Measurements from ENCODE around the gene TGFBR3.

Gene TGFBR3

GRCh38 chr1:91799159-91799558, 86.8 kb downstream of the TGFBR3 start:
- no peak for DNase-seq (ENCODE audit: low read depth)

GRCh38 chr1:91798740-91799139, 87.2 kb downstream of the TGFBR3 start:
- no peak for DNase-seq (ENCODE audit: low read depth)

- DNase-seq (ENCODE audit: low read depth): no peak
Observed at GRCh38 chr1:91798241-91798648, 87.7 kb downstream of the TGFBR3 start.

- no peak for DNase-seq (ENCODE audit: low read depth)
Observed at GRCh38 chr1:91797164-91797563, 88.8 kb downstream of the TGFBR3 start.

- no peak for DNase-seq (ENCODE audit: low read depth)
Observed at GRCh38 chr1:91796390-91796654, 89.6 kb downstream of the TGFBR3 start.

DNA sequence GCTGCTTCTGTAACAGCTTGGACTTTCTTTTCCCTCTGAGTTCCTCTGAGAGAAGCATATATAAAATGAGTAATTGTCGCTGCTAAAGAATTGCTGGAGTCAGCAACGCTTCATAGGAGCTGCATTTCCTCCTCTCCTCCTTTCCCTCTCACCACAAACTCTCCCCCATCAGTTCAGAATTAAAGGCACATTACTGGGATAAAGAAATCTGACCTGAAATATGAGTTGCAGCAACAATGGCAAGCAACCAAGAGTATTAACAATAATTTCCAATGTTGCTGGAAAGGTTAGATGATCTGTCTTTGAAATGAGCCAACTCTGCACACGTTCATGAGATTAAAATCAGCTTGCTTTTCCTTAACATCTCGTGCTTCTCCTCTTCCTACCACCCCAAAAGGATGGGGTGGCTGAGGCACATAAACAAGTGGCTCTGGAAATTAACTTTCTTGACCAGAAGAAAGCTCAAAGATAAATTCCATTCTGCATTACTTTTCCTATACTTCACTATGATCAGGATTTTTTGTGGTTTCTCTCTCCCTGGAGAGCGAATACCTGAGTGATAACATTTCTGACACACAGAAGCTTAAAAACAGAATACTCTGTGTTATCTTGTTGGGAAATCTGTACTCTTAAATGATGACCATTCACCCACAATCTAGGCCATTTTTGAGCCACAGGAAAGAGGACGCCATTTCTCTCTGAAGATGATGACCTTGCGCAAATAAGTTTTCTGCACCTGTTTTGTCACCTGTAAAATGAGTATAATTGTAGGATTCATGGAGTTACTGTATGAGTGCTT, 90.2 kb downstream of the TGFBR3 start:
- no peak for DNase-seq (ENCODE audit: low read depth)

- DNase-seq (ENCODE audit: low read depth): no peak
Observed at GRCh38 chr1:91793877-91794276, 92.1 kb downstream of the TGFBR3 start.

GRCh38 chr1:91793189-91793588, 92.8 kb downstream of the TGFBR3 start:
- DNase-seq (ENCODE audit: low read depth): no peak

DNA sequence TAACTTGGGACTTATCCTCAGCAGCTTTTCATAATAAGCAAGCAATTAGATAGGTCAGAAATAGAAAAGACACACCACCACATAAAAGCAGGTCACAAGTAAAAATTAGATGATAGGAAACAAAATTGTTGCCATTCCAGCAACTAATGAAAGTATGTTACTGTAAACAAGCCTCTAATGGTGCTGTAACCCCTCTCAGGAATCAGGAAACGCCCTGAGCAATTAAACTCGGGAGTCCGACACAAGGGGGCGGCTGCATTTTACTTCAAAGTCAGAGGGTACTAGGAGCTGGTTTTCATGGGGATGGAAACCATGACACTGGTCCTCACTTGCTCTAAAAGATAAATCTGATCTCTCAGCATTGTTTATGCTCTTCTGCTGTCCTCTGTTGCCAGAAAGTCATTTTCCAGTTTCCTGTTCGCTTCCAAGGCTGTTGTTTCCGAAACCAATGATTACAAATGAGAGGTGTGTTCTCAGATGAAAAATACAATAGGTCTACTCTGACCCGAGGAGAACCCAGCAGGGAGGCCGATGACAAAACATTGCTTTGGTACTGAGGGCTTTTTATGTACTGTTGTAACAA, 93.4 kb downstream of the TGFBR3 start:
- no peak for DNase-seq (ENCODE audit: low read depth)

GRCh38 chr1:91791691-91792488, 94.1 kb downstream of the TGFBR3 start:
- DNase-seq (ENCODE audit: low read depth): no peak

DNA sequence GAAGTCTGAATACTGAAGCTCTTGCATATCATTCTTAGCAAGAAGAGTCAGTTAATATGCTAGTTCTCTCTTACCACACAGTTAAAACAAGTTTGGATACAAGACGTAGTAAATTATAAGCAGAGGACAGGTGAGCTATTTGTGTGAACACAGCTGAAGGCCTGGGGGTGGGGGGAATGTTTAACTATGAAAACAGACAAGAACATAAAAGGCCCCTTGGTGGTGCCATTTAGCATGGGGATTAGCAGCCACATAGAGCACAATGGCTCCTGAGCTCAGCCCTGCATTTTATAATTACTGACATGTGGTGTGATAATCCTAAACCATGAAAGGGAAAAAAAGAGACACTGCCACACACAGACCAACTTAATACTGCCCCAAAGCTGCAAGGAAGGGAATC, 94.8 kb downstream of the TGFBR3 start:
- DNase-seq (ENCODE audit: low read depth): no peak

- no peak for DNase-seq (ENCODE audit: low read depth)
Observed at GRCh38 chr1:91790392-91790791, 95.6 kb downstream of the TGFBR3 start.

GRCh38 chr1:91789273-91789997, 96.5 kb downstream of the TGFBR3 start:
- DNase-seq (ENCODE audit: low read depth): no peak

- DNase-seq (ENCODE audit: low read depth): no peak
Observed at GRCh38 chr1:91787919-91788318, 98.0 kb downstream of the TGFBR3 start.

DNA sequence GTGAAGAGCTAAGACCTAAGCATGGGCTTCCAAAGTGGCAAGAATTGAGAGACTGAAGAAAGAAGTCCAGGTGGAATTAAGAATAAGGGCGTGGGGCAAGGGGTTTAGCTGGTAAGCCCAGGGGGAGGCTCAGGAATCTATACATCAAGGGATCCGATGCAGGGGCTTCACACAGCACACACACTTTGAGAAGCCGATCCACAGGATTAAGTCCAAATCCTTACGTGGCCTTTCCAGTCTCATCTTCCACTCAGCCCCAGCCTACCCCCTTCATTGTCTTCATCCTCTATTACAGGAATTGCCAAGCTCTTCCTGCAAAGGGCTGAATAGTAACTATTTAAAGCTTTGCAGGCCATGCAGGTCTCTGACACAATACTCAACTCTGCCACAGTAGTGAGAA, 101.3 kb downstream of the TGFBR3 start:
- DNase-seq (ENCODE audit: low read depth): no peak

DNA sequence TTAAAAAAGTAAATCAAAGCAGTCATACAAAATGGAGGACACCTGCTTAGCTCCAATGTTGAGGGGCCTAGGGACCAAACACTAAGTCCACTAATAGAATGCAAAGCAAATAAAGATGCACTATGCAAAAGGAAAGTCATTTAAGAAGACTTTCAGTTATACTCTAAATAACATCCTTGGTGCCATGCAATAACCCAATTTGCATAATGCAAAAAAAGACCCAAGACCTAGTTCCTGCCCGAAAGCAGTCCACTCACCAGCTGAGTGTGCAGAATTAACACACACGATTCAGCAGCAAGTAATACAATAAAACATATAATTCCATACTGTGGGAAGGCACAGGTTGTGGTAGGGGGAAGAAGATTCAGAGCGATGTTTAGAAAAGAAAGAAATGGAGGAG, 101.8 kb downstream of the TGFBR3 start:
- DNase-seq (ENCODE audit: low read depth): no peak

GRCh38 chr1:91783423-91784170, 102.4 kb downstream of the TGFBR3 start:
- DNase-seq (ENCODE audit: low read depth): no peak

- no peak for DNase-seq (ENCODE audit: low read depth)
Observed at GRCh38 chr1:91781901-91782622, 103.9 kb downstream of the TGFBR3 start.

GRCh38 chr1:91781371-91781825, 104.6 kb downstream of the TGFBR3 start:
- no peak for DNase-seq (ENCODE audit: low read depth)

DNA sequence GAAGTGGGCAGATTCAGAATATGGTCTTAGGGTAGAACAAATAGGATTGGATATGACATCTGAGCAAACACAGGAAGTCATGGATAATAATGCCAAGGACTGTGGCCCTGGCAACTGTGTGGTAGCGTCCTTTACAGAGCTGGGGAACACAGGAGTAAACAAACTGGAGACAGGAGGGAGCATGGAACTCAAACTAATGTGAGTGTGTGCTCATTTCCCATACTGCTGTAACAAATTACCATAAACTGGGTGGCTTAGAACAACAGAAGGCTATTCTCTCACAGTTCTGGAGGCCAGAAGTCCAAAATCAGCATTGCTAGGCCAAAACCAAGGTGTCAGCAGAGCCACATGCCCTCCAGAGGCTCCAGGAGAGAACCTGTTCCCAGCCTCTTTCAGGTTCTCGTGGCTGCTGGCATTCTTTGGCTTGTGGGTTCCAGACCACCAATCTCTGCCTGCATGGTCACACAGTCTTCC, 106.4 kb downstream of the TGFBR3 start:
- no peak for DNase-seq (ENCODE audit: low read depth)

- no peak for DNase-seq (ENCODE audit: low read depth)
Observed at GRCh38 chr1:91778964-91779363, 107.0 kb downstream of the TGFBR3 start.
